NOMO-1 treated with dmso at 0.1 percent for 144 hours (cell line): ENCODE results near the gene FREM2.

Source experiments
- DNase-seq: peaks from one replicate; lab custom pipeline; 2025; ENCODE audit not compliant: unreplicated experiment; lab: John Stamatoyannopoulos, UW

FREM2 gene

GRCh38 chr13:38687246-38688229, 661 bp downstream of the FREM2 start:
- DNase-seq = no peak

GRCh38 chr13:38688674-38689073, 1.8 kb downstream of the FREM2 start:
- no peak for DNase-seq

- DNase-seq = no peak
These were observed 3.4 kb downstream of the FREM2 start for GRCh38 chr13:38690231-38690630.

GRCh38 chr13:38693168-38693567, 6.3 kb downstream of the FREM2 start:
- DNase-seq = no peak

GRCh38 chr13:38693641-38694040, 6.8 kb downstream of the FREM2 start:
- DNase-seq = no peak

- no peak for DNase-seq
These were observed 10.3 kb downstream of the FREM2 start for GRCh38 chr13:38697197-38697596.

GRCh38 chr13:38697628-38698333, 10.9 kb downstream of the FREM2 start:
- DNase-seq = no peak

GRCh38 chr13:38700051-38700450, 13.2 kb downstream of the FREM2 start:
- DNase-seq = no peak

GRCh38 chr13:38702669-38703068, 15.8 kb downstream of the FREM2 start:
- no peak for DNase-seq

GRCh38 chr13:38703255-38703654, 16.4 kb downstream of the FREM2 start:
- no peak for DNase-seq

GRCh38 chr13:38705365-38705764, 18.5 kb downstream of the FREM2 start:
- no peak for DNase-seq

GRCh38 chr13:38707460-38707859, 20.6 kb downstream of the FREM2 start:
- no peak for DNase-seq

GRCh38 chr13:38713046-38713445, 26.2 kb downstream of the FREM2 start:
- no peak for DNase-seq

GRCh38 chr13:38718374-38718773, 31.5 kb downstream of the FREM2 start:
- no peak for DNase-seq

- no peak for DNase-seq
These were observed 43.5 kb downstream of the FREM2 start for GRCh38 chr13:38730332-38730731.

GRCh38 chr13:38733146-38733545, 46.3 kb downstream of the FREM2 start:
- DNase-seq = no peak

GRCh38 chr13:38735665-38736440, 49.0 kb downstream of the FREM2 start:
- DNase-seq = no peak

GRCh38 chr13:38743466-38743865, 56.6 kb downstream of the FREM2 start:
- no peak for DNase-seq

GRCh38 chr13:38752686-38753085, 65.8 kb downstream of the FREM2 start:
- no peak for DNase-seq

- DNase-seq = no peak
These were observed 67.0 kb downstream of the FREM2 start for GRCh38 chr13:38753878-38754277.

GRCh38 chr13:38755793-38756192, 68.9 kb downstream of the FREM2 start:
- DNase-seq = no peak
